Panc1 (cell line): ENCODE measurements around the gene FAM193A.

Source experiments
- POLR2AphosphoS5 ChIP-seq: IDR thresholded peaks from 2 replicates; pipeline ENCODE4 v1.6.1; 2012; ENCODE audit warnings: mild to moderate bottlenecking, low read depth, low read length, moderate library complexity
- SIN3A ChIP-seq: IDR thresholded peaks from 2 replicates; pipeline ENCODE4 v1.6.1; 2012; ENCODE audit warnings: low read depth, mild to moderate bottlenecking, low read length, moderate library complexity, borderline replicate concordance; ENCODE audit not compliant: insufficient read depth
- TCF7L2 ChIP-seq: IDR thresholded peaks from 2 replicates; pipeline ENCODE4 v1.6.1; 2011; ENCODE audit warnings: mild to moderate bottlenecking, low read depth, low read length, inconsistent platforms
- TF ChIP-seq, protein P1 (sequence below): fragments of 450-650 bp; IDR thresholded peaks from 2 replicates; pipeline ENCODE4 v1.5.1; 2017; ENCODE audit warnings: mild to moderate bottlenecking
- TF ChIP-seq, protein P2 (sequence below), 2 experiments: IDR thresholded peaks; 2 replicates each; pipeline ENCODE4 v1.6.1; 2011 to 2012; ENCODE audit warnings: low read depth in 2 of 2, control low read depth in 1 of 2, low read length in 1 of 2, mild to moderate bottlenecking in 1 of 2, moderate library complexity in 1 of 2; ENCODE audit not compliant: insufficient read depth in 1 of 2

DNA sequence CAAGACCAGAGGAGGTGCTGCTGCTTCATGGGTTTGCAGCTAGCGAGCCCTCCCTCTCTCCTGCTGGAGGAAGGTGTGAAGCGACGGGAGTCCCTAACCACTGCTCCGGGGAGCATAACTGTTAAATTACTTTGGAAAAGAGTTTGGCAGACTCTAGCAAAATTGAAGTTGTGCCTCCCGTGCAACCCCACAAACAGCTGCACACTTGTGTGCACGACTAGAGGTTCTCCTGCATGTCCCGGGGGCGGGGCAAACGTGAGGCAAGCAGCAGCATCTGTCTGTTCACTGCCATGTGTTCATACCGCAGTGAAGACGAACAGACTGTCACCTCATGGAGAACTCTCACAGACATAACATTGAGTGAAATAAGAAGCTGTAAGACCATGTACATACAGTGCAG is 185.1 kb downstream of the FAM193A start:
- TF ChIP-seq, protein P1, sequence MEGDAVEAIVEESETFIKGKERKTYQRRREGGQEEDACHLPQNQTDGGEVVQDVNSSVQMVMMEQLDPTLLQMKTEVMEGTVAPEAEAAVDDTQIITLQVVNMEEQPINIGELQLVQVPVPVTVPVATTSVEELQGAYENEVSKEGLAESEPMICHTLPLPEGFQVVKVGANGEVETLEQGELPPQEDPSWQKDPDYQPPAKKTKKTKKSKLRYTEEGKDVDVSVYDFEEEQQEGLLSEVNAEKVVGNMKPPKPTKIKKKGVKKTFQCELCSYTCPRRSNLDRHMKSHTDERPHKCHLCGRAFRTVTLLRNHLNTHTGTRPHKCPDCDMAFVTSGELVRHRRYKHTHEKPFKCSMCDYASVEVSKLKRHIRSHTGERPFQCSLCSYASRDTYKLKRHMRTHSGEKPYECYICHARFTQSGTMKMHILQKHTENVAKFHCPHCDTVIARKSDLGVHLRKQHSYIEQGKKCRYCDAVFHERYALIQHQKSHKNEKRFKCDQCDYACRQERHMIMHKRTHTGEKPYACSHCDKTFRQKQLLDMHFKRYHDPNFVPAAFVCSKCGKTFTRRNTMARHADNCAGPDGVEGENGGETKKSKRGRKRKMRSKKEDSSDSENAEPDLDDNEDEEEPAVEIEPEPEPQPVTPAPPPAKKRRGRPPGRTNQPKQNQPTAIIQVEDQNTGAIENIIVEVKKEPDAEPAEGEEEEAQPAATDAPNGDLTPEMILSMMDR, result no peak
- TF ChIP-seq POLR2AphosphoS5, result no peak
- TF ChIP-seq, protein P2, sequence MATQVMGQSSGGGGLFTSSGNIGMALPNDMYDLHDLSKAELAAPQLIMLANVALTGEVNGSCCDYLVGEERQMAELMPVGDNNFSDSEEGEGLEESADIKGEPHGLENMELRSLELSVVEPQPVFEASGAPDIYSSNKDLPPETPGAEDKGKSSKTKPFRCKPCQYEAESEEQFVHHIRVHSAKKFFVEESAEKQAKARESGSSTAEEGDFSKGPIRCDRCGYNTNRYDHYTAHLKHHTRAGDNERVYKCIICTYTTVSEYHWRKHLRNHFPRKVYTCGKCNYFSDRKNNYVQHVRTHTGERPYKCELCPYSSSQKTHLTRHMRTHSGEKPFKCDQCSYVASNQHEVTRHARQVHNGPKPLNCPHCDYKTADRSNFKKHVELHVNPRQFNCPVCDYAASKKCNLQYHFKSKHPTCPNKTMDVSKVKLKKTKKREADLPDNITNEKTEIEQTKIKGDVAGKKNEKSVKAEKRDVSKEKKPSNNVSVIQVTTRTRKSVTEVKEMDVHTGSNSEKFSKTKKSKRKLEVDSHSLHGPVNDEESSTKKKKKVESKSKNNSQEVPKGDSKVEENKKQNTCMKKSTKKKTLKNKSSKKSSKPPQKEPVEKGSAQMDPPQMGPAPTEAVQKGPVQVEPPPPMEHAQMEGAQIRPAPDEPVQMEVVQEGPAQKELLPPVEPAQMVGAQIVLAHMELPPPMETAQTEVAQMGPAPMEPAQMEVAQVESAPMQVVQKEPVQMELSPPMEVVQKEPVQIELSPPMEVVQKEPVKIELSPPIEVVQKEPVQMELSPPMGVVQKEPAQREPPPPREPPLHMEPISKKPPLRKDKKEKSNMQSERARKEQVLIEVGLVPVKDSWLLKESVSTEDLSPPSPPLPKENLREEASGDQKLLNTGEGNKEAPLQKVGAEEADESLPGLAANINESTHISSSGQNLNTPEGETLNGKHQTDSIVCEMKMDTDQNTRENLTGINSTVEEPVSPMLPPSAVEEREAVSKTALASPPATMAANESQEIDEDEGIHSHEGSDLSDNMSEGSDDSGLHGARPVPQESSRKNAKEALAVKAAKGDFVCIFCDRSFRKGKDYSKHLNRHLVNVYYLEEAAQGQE (IDR thresholded peaks at IDR 0.05; ENCODE audit: insufficient read depth in 1 of 2, low read depth in 2 of 2, low read length in 1 of 2), result no peak
- no peak for TF ChIP-seq TCF7L2
- no peak for TF ChIP-seq SIN3A
